Activated naive CD4-positive, alpha-beta T cell (primary cell): Measurements from ENCODE around the gene PTPN22.

Source experiments
- DNase-seq, 4 experiments: peaks; one replicate each; lab custom pipeline; 2025; lab: John Stamatoyannopoulos, UW

The PTPN22 gene

DNA sequence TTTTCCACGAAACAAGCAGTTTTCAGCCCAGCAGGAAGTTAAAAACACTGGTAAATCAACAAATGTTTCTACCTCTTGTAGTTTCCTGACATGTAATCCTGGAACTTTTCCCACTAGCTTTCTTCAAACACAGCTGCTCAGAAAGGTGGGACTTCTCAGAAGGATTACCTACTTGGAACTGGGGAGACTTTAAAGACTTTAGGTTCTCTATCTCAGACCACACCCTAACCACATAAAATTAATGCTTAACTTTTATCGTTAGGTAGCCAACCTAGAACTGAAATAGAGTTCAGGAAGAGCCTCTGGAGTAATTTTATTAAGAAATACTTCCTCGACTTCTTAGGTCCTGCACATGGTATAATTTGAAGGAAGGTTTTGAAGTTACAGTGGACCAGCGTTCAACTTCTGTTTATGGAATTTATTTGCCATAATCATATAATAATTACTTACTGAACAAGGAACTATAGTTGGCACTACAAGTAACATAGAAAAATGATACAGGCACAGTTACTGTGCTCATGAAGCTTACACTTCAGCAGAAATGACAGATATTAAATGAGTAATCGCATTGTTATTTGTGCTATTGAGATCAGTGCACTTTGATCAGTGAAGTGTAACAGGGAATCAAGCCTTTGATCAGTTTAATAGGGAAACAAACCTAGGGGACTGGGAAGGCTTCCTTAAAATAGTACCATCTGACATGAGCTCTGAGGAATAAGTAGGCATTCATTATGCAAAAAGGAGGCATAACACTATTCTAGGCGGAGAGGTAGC is 16.1 kb upstream of the PTPN22 start, which contains the start of gene BCL2L15:
Gene BCL2L15 (minus strand): TSS at position 180 of the 774 bp plus-strand sequence. CDS start 206 bp downstream, outside the sequence.
- DNase-seq = no peak

DNA sequence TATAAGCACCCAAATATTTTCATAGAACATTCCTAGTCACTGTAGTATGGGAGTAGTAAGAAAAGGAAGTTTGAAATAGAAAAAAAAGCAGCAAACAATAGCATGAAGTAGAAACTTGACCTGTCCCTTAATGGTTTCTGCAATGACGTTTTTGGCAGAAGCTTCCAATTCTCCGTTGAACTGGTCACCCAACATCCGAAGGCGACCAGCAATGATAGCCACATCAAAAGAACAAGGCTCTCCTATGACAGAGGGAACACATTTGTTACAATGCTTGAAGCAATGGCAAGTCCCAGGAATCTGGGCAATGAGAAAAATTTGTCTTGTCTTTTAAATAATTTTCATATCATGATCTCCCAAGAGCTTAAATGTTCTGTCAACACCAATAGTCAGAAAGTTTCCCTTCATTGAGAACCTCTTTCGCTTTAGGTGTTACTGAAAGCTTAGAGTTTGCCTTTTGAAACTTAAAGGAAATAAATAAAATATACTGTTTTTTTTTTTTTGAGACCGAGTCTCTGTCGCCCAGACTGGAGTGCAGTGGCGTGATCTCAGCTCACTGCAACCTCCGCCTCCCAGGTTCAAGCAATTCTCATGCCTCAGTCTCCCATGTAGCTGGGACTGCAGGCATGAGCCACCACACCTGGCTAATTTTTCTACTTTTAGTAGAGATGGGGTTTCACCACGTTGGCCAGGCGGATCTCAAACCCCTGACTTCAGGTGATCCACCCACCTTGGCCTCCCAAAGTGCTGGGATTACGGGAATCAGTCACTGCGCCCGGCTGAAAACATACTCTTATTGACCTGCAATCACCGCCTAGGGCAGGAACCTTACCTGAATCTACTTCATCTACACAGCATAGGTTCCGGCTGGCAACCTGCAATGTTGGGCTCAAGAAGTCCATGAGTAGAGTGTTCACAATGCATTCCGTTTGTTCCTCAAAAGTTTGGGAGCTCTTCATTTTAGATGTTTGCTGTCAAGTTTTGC is 15.2 kb upstream of the PTPN22 start:
- no peak for DNase-seq

DNA sequence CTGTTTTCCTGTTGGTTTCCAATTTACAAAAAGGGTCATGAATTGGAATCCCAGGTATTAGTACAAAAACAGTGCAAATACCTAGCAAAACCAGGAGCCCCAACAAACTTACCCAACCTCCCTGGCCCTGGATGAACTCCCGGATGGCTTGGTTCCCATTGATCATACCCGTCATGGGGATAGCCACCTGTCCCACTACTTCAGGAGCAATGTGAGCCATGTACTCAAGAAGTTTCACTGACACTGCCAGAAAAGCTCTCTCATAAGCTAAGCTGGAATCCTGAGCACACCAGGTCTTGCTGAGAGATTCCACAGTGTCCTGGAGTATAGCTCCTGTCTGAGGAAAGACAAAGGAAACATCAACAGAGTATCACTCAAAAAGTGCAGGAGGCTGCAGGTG is 10.1 kb upstream of the PTPN22 start:
- DNase-seq = no peak

DNA sequence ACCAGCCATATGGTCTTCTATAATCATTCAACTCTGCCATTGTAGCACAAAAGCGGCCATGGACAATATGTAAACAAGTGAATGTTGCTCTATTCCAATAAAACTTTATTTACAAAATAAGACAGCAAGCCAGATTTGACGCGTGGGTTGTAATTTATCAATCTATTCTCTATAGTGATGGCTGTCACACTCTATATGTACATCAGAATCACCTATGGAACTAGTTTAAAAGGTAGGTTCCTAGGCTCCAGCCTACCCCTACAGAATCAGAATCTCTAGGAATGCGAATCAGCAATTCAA is 8.2 kb upstream of the PTPN22 start:
- no peak for DNase-seq

GRCh38 chr1:113876176-113876575 is 4.7 kb upstream of the PTPN22 start:
- DNase-seq = no peak

DNA sequence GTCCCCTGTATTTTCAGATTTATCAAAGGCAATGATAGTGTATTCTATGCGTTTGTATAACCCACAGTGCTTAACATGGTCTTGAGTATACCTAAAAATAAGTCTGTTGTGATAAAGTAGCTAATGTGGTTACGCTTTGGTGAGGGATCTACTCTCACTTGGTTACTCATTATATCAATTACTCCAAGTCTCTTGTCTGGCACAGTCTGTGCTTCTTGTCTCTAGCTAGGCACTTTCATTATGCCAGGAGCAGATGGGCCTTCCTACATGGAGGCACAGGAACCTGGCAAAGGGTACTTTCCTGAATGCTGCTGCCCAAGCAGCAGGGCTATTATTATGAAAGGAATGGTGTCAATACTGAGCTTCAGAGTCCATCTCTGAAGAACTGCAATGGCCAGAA is 4.2 kb upstream of the PTPN22 start:
- DNase-seq = no peak

GRCh38 chr1:113874012-113874879 is 2.7 kb upstream of the PTPN22 start:
- DNase-seq = no peak

- no peak for DNase-seq
Measured at GRCh38 chr1:113872219-113872935, 865 bp upstream of the PTPN22 start.

DNA sequence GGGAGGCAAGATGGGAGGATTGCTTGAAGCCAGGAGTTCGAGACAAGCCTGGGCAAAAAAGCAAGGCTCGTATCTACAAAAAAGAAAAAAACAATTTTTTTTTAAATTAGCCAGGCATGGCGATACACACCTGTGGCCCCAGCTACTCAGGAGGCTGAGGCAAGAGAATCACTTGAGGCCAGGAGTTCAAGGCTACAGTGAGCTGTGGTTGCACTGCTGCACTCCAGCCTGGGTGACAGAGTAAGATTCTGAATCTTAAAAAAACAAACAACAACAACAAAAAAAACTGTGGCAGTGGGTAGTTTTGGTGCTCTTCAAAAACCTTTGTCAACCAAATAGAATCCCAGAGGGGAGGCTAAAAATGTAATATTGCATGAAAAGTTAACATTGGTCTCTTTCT is 734 bp downstream of the PTPN22 start:
- no peak for DNase-seq

DNA sequence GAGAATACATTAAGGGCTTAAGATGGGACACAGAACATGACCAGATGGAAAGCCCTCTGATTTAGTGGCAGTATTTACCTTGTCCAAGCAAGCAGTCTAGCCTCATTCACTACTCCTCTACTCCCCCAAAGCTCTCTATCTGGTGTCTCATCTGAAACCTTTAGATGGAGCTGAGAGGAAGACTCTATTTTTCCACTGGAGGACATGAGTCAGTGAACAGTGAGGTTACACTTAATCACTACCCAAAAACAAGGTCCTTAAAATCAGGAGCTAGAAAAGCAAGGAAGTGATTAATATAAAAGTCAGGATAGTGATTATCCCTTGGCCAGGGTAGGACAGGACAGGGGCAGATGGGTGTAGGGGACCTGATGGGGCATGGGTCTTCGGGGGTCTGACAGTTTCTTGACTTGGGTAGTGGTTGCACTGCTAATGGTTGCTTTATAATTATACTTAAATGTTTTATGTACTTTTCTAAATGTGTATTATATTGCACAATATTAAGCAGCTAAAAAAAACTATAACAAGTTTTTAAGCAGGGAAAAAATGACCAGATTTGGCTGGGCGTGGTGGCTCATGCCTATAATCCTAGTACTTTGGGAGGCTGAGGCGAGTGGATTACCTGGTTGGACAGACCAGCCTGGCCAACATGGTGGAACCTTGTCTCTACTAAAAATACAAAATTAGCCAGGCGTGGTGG is 3.0 kb downstream of the PTPN22 start:
- DNase-seq = no peak

GRCh38 chr1:113861641-113862040 is 9.9 kb downstream of the PTPN22 start:
- DNase-seq = no peak

DNA sequence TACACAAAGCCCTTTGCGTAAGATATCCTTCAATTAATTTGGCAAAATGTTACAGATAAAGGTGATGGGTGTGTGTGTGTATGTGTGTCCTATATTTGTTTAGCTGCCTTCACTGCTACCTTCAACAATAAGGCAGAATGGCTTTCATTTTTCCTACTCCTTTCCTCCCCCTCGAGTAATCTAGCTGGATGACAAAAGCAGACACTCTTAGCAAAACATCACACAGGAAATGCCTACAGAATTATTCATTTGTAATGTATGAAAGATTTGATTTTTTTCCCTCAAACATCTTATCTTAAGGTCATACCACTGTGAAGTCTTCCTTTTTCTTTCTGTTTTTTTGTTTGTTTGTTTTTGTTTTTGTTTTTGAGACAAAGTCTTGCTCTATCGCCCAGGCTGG is 10.6 kb downstream of the PTPN22 start:
- DNase-seq = no peak

DNA sequence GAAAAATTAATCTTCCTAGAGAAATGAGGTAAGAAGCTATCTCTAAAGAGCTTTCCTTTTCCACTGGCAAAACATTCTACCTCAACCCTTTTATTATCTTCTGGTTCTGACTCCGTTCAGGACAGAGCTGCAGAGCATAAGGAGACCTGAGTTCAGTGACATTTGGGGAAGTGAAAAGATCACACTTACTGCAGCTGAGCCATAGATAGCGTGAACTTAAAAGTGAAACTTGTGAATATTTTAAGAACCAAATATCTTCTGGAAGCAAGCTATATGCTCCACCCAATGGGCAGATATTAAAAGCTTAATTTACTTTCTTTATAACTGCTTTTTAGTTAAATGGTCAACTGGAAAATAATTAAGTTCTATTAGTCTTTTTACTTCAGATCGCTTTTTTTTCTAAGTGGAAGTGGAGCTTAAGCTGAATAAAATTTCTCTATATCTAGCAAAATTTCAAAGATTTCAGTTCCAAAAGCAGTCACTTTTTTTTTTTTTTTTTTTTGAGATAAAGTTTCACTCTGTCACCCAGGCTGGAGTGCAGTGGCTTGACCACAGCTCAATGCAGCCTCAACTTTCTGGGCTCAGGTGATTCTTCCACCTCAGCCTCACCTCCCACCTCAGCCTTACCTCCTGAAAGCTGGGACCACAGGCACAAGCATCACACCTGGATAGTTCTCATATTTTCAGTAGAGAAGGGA is 11.9 kb downstream of the PTPN22 start:
- no peak for DNase-seq

GRCh38 chr1:113858982-113859381 is 12.5 kb downstream of the PTPN22 start:
- no peak for DNase-seq

- DNase-seq = no peak
Measured at GRCh38 chr1:113858418-113858817, 13.1 kb downstream of the PTPN22 start.

DNA sequence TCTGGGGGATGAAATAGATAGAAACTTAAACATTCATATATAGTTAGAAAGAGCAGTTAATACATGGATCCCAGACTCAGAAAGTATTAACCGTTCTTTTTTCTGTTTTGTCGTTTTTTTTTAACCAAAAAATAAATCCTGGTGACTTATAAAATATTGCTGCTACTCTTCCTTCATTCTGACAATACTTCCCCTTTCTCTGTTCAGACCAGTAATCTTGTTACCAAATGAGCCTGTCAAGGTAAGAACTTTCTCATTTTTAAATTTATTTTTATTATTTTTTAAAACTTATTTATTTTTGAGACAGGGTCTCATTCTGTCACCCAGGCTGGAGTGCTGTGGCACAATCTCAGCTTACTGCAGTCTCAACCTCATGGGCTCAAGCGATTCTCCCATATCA is 13.7 kb downstream of the PTPN22 start:
- no peak for DNase-seq

DNA sequence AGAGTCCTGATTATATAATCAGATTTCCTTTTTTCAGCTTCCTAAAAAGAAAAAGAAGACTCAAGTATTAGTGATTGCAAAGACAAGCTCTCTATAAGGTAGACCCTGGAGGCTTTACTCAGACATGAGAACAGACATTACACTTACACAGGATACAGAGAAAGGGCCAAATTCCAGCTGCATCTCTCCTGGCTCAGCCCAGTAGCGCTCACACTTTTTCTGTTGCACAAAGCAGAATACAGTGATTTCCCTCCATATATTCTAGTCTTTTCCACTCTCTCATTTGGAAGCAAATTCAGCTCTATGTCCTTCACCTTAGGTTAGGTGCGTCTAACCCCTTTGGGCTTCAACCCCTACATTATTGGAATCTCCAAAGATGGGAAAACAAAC is 15.1 kb downstream of the PTPN22 start:
- no peak for DNase-seq

DNA sequence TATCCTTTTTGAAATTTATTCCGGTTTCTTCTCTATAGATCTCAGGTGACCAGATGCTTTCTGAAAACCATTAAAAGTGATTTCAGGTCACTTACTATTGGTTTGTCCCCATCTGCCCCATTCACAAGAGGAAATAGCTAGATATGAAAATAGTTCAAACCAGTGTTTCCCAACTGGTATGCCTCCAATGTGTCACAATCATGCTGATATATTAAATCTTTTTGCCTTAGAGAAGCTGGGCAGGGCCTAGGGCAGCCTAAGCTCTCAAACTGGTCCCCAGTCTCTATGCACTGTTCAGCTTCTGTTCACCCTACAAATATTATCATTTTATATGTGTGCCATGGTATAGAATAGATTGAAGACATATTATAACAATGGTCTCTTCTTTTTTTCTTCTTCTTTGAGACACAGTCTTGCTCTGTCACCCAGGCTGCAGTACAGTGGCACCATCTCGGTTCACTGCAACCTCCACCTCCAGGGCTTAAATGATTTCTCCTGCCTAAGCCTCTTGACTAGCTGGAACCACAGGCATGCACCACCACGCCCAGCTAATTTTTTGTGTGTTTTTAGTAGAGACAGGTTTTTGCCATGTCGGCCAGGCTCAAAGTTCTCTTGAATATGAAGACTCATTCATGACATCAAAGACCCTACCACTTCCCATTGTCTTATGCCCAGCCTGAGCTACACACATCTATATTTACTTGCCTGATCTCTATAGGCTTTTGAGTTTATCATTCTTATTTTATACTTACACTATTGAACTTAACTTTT is 15.7 kb downstream of the PTPN22 start:
- no peak for DNase-seq

GRCh38 chr1:113854234-113854633 is 17.3 kb downstream of the PTPN22 start:
- no peak for DNase-seq
